HG03442 (cell line): Measurements from ENCODE around the gene SPAG9.
"Not testable (repeated sequence)": the region's sequence is repeated elsewhere in the genome, so short reads cannot be mapped to it uniquely, and the experiment has no call there.

Experiments
- ATAC-seq: cut with Tn5 transposase; IDR thresholded peaks from one replicate; pipeline ENCODE4 v1.9.1; 2021; ENCODE audit warnings: mild to moderate bottlenecking, moderate library complexity; ENCODE audit not compliant: unreplicated experiment

SPAG9 gene

GRCh38 chr17:51097708-51098446, 22.8 kb downstream of the SPAG9 start:
- no peak for ATAC-seq

GRCh38 chr17:51091635-51092034, 29.0 kb downstream of the SPAG9 start:
- no peak for ATAC-seq

GRCh38 chr17:51088868-51089267, 31.8 kb downstream of the SPAG9 start:
- not testable (repeated sequence) for ATAC-seq

GRCh38 chr17:51088287-51088686, 32.4 kb downstream of the SPAG9 start:
- ATAC-seq: no peak

- ATAC-seq: no peak
These were observed 33.5 kb downstream of the SPAG9 start for GRCh38 chr17:51087072-51087757.

GRCh38 chr17:51085150-51085805, 35.4 kb downstream of the SPAG9 start:
- no peak for ATAC-seq

GRCh38 chr17:51083981-51084380, 36.7 kb downstream of the SPAG9 start:
- ATAC-seq: no peak

- ATAC-seq: not testable (repeated sequence)
These were observed 37.3 kb downstream of the SPAG9 start for GRCh38 chr17:51083364-51083763.

- no peak for ATAC-seq
These were observed 41.6 kb downstream of the SPAG9 start for GRCh38 chr17:51079049-51079448.

- no peak for ATAC-seq
These were observed 42.6 kb downstream of the SPAG9 start for GRCh38 chr17:51078009-51078592.

- ATAC-seq: no peak
These were observed 43.8 kb downstream of the SPAG9 start for GRCh38 chr17:51076821-51077220.

GRCh38 chr17:51071556-51071955, 49.1 kb downstream of the SPAG9 start:
- ATAC-seq: no peak

- ATAC-seq: no peak
These were observed 55.2 kb downstream of the SPAG9 start for GRCh38 chr17:51065466-51065865.

GRCh38 chr17:51064061-51064735, 56.5 kb downstream of the SPAG9 start:
- ATAC-seq: no peak

GRCh38 chr17:51060396-51060795, 60.3 kb downstream of the SPAG9 start:
- no peak for ATAC-seq

GRCh38 chr17:51059781-51060180, 60.9 kb downstream of the SPAG9 start:
- ATAC-seq: no peak

GRCh38 chr17:51057534-51057933, 63.1 kb downstream of the SPAG9 start:
- ATAC-seq: no peak

GRCh38 chr17:51056813-51057510, 63.7 kb downstream of the SPAG9 start:
- no peak for ATAC-seq

GRCh38 chr17:51054748-51055147, 65.9 kb downstream of the SPAG9 start:
- ATAC-seq: no peak

GRCh38 chr17:51052235-51052634, 68.4 kb downstream of the SPAG9 start:
- ATAC-seq: no peak
